ENCODE data around the gene PABPN1L. TPM values are rescaled to one million over a fixed set of nuclear protein-coding genes. Genes with fewer than 3 reads are reported as not detected.
A peak's percentile ranks its signal among the peaks of the same experiment; 100 is the strongest.

PABPN1L gene
- total RNA-seq, 2 experiments from 2014 or later = not detected

DNA sequence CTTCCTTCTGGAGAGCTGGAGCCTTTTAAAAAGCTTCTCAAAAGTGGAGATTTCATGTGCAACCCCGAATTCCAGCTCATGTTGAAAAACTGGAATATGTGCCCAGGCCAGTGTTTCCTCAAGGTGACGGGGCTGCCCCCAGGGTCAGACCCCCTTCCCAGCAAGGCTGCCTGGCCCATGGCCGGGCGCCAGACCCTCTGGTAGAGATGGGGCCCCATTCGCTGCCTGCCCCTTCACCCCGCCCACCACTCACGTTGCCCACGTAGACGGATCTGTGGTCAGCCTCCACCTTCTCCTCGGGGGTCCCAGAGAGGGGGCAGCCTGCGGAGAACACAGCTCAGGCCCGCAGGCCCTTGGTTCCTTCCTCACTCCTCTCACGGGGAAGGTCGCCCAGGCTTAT lies 1.1 kb downstream of the PABPN1L start:
- no peaks in the 10 kb centered on the region for H3K4me1 Mint-ChIP-seq
- POLR2A ChIA-PET = no interaction called here
- no peak overlapping the region for H3K27ac Mint-ChIP-seq
- no peak for DNase-seq
- CTCF ChIA-PET = interaction anchor here (0.8 kb wide), 1 partner anchor 277 kb away, joined by 3 read pairs; no protein-coding TSS in a partner anchor
- H3K9me3 Mint-ChIP-seq = no peaks in the 10 kb centered on the region
- H3K4me3 Mint-ChIP-seq = no peak overlapping the region
- no peaks in the 10 kb centered on the region for H3K36me3 Mint-ChIP-seq (ENCODE audit: low read depth)
- peaks cover 1% of the 10 kb centered on the region for H3K27me3 Mint-ChIP-seq

DNA sequence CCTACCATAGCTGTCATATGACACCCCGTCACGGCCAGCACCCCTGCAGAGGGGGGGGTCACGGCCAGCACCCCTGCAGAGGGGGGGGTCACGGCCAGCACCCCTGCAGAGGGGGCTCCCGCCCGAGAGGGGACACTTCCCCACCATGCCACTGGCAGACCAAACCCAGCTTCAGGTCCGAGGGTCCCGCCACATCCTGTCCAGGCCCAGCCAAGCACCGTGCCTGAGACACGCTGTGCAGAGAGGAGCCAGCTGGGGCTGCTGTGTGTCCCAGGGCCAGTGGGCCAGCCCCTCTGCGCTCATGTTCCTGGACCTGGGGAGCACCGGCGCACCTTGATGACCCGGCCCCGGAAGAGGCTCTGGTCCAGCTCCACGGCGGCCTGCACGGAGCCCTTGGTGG lies 1.9 kb downstream of the PABPN1L start:
- H3K4me1 Mint-ChIP-seq = no peaks in the 10 kb centered on the region
- CTCF ChIA-PET = interaction anchor here (0.8 kb wide), 1 partner anchor 276 kb away, joined by 3 read pairs; no protein-coding TSS in a partner anchor
- no peak overlapping the region for H3K4me3 Mint-ChIP-seq
- peaks cover under 1% of the 10 kb centered on the region for H3K36me3 Mint-ChIP-seq (ENCODE audit: low read depth)
- POLR2A ChIA-PET = no interaction called here
- no peaks in the 10 kb centered on the region for H3K27me3 Mint-ChIP-seq
- no peaks in the 10 kb centered on the region for H3K9me3 Mint-ChIP-seq
- DNase-seq = no peak
- no peak overlapping the region for H3K27ac Mint-ChIP-seq

DNA sequence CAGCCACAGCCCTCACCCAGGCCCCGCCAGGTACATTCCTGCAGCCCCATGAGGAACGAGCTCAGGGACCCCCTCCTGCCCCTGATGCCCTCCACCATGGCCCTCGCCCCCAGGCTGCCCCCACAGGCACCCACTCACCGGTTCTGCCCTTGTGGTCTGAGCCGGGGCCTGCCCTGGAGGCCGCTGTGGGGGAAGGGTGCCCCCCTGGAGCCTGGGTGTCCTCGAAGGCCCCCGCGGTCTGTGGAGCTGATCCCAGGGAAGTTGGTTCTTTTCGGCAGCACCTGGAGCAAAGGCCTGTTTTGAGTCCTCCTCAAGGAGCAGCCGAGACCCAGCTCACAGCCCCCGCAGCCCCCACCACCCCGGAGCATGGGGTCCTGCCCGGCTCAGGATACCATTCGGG lies 2.4 kb downstream of the PABPN1L start:
- Mint-ChIP-seq H3K4me1 (peaks cover 2% of the 10 kb centered on the region), H3K27me3 (no peaks in the 10 kb centered on the region), H3K4me3 (no peak overlapping the region), H3K36me3 (ENCODE audit: low read depth) (peaks cover 3% of the 10 kb centered on the region), H3K27ac (no peak overlapping the region), H3K9me3 (no peaks in the 10 kb centered on the region)
- ChIA-PET CTCF (interaction anchor here (0.5 to 0.6 kb wide), 2 partner anchors 19 to 21 kb away, joined by 3 read pairs; no protein-coding TSS in a partner anchor), POLR2A (no interaction called here)
- no peak for DNase-seq

DNA sequence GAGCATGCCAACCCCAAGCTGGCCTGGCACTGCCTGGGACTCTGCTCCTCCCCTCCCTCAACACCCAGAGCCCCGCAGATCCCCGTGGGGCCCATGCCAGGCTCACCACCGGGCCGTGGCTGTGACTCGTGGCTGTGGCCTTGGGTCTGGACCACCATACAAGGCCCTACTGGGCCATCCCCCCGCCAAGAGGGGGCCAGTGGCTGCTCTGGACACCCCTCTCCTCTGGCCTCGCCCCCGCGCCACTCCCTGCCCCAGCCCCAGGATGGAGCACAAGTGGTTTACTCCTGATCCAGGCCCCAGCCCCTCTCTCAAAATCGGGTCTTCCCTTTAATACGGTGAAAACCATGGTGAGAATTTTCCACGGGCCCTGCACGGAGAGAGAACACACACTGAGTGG lies 3.0 kb downstream of the PABPN1L start:
- no peak for DNase-seq
- Mint-ChIP-seq H3K27ac (no peak overlapping the region), H3K9me3 (no peaks in the 10 kb centered on the region), H3K4me1 (peaks cover 5% of the 10 kb centered on the region), H3K27me3 (no peaks in the 10 kb centered on the region), H3K4me3 (no peak overlapping the region), H3K36me3 (ENCODE audit: low read depth) (peaks cover 5% of the 10 kb centered on the region)
- ChIA-PET CTCF (interaction anchor here (0.6 kb wide), 1 partner anchor 21 kb away, joined by 3 read pairs; no protein-coding TSS in a partner anchor), POLR2A (no interaction called here)

DNA sequence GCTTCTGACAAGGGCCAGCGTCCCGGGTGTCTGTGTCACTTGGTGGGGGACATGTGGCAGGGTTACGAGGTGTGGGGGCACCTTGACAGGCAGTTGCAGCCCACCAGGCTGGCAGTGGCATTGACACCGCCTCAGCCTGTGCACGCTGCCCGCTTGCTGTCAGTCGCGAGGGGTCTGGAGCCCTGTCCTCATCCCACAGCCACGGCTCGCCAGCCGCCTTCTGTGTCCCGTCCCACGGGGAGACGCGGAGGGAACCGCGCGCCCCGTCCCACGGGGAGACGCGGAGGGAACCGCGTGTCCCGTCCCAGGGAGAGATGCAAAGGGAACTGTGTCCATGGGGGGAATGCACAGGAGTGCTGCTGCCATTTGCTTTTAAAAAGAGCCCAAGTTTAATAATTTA lies 3.5 kb downstream of the PABPN1L start:
- no peak for DNase-seq
- H3K4me1 Mint-ChIP-seq = peaks cover 9% of the 10 kb centered on the region
- H3K36me3 Mint-ChIP-seq (ENCODE audit: low read depth) = peaks cover 6% of the 10 kb centered on the region
- no peak overlapping the region for H3K4me3 Mint-ChIP-seq
- H3K27me3 Mint-ChIP-seq = no peaks in the 10 kb centered on the region
- ChIA-PET CTCF (no interaction called here), POLR2A (no interaction called here)
- no peaks in the 10 kb centered on the region for H3K9me3 Mint-ChIP-seq
- no peak overlapping the region for H3K27ac Mint-ChIP-seq

DNA sequence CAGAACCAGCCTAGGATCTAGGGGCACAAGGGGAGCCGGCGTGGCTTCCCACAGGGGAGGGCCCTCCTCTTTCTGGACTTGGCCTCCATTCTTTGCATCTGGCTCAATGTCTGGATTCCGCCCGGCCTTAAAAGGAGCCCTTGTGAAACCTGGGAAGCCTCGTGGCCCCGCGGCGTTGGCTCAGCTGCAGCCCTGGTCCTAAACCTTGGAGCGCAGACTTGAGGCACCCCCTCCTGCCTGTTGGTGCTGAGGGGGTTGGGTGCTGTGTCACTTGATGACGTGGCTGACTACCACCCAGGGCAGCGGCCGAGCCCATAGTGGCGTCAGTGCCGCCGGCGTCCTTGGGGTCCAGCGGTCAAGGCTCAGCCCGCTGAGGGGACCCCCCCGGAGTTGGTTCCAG lies 5.1 kb downstream of the PABPN1L start:
- no peak for DNase-seq
- Mint-ChIP-seq H3K4me3 (no peak overlapping the region), H3K27me3 (no peaks in the 10 kb centered on the region), H3K9me3 (no peaks in the 10 kb centered on the region), H3K36me3 (ENCODE audit: low read depth) (peaks cover 10% of the 10 kb centered on the region), H3K27ac (no peak overlapping the region), H3K4me1 (peaks cover 14% of the 10 kb centered on the region)
- POLR2A ChIA-PET = no interaction called here
- CTCF ChIA-PET = no interaction called here

DNA sequence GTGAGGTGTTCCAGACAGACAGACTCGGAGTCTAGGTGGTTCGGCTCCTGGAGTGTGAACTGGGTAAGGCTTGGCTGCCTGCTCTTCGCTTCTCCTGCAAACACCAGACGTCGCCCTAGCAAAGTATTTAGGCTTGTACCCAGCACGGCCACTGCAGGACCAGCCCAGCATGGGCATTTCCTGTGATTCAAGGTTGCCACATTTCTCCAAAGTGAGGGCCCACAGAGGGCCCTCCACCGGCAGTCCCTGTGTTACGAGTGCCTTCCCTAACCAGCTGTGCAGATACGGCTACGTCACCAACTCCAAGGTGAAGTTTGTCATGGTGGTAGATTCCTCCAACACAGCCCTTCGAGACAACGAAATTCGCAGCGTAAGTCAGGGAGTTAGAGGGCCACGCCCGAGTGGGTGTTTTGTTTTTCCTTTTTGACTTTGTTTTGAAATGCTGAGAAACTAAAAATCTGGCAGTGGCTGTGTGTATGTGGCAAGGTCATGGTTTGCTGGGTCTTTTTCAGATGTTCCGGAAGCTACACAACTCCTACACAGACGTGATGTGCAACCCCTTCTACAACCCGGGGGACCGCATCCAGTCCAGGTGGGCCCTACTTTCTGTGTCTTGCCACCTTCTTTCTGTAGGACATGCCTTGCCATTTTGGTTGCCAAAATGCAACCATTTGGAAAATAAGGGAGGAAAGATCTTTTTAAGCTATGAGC lies 6.9 kb downstream of the PABPN1L start:
- H3K36me3 Mint-ChIP-seq (ENCODE audit: low read depth) = peaks cover 10% of the 10 kb centered on the region

DNA sequence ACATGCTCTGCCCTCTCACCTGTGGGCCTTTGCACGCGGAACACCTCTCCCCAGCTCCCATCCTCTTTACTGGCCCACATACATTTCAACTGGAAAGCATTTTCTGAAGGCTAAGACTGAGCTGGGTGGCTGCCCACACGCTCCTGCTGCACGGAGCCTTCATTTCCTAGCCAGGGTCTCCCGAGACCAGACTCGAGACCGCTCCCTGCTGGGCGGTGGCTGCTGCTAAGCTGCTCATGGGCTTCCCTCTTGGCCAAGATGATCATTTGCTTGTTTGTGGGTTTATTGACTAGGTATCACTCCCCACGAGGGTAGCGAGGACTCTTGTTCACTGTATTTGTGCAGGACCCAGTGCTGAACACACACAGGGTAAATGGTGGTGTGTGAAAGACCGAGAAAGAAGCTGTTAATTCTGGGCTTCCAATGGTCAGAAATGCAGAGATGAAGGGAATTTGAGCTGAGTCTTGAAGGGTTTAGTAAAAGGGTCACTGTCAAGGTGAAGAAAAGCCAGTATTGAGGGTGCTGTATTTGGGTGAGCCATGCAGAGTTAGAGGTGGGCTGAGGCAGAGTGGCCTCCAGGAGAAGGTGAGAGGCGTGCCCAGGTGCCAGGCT lies 8.6 kb downstream of the PABPN1L start:
- CTCF ChIA-PET = interaction anchor here (0.6 to 2.1 kb wide), 19 partner anchors 8 to 770 kb away, joined by 3 to 11 read pairs (median 4); partner anchors contain the start of genes APRT, PABPN1L and ZNF778

More for the DNA sequence above, 6.9 kb downstream of the PABPN1L start:
- no peak overlapping the region for H3K27ac Mint-ChIP-seq
- peaks cover 28% of the 10 kb centered on the region for H3K4me1 Mint-ChIP-seq
- H3K9me3 Mint-ChIP-seq = no peaks in the 10 kb centered on the region
- ChIA-PET CTCF (interaction anchor here (0.7 to 1.8 kb wide), 2 partner anchors 14 to 47 kb away, joined by 3 to 9 read pairs; partner anchors contain the start of gene APRT), POLR2A (no interaction called here)
- DNase-seq = no peak
- no peak overlapping the region for H3K4me3 Mint-ChIP-seq
- H3K27me3 Mint-ChIP-seq = no peaks in the 10 kb centered on the region

DNA sequence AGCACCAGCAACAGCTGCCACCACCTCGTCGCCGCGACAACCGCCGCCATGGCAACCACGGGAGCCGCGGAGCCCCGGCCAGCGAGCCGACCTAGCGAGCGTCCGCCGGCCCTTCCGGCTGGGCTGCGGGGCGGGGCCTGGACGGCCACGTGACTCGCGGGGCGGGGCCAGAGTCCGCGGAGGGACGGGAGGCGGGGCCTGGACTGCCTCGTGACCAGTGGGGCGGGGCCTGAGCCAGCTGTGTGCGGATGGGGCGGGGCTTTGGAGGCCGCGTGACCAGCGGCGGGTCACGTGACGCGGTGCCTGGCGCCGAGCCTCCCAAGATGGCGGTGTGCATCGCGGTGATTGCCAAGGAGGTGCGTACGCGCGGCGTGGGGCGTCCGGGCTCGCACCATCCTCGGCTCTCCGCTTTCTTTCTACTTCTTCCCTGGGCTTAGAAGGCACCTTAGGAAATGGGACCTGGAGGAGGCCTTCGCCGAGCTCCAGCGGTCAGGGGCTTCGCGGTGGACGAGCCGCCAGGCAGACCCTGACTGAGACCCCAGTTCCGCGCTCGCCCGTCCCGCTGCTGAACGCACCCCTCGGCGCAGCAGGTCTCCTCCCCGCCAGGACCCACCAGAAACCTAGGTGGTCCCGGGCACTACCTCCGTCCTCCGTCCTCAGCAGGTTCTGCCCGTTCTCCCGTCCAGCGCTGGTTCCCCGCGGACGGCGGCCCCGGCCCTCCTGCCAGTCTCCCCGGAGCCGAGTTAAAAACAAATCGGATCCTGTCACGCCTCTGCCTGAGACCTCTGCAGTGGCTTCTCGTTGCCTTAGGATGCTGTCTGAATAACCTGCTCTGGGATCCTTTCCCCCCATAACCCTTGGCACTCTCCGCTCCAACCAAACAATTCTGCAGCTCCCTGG lies 9.4 kb downstream of the PABPN1L start, which contains the start of the genes GALNS and TRAPPC2L:
TSS of gene GALNS (minus strand) at position 120 of the 900 bp plus-strand sequence. CDS start at position 50, 70 bp downstream.
TSS of gene TRAPPC2L (plus strand) at position 300 of the 900 bp plus-strand sequence. CDS start at position 324, 24 bp downstream.
- no peaks in the 10 kb centered on the region for H3K9me3 Mint-ChIP-seq
- H3K4me3 Mint-ChIP-seq = peak within 1 kb of the TSS; percentile 97
- DNase-seq = peak; percentile 99
- peaks cover 32% of the 10 kb centered on the region for H3K4me1 Mint-ChIP-seq
- ChIA-PET CTCF (interaction anchor here (1.0 to 2.1 kb wide), 19 partner anchors 9 to 361 kb away, joined by 3 to 11 read pairs (median 4); partner anchors contain the start of genes APRT, PABPN1L and ZNF778), POLR2A (interaction anchor here (0.6 kb wide), 1 partner anchor 385 kb away, joined by 10 read pairs; no protein-coding TSS in a partner anchor)
- H3K27ac Mint-ChIP-seq = peak within 1 kb of the TSS; percentile 93
- peaks cover 10% of the 10 kb centered on the region for H3K36me3 Mint-ChIP-seq (ENCODE audit: low read depth)
- no peaks in the 10 kb centered on the region for H3K27me3 Mint-ChIP-seq

More for the DNA sequence above, 8.6 kb downstream of the PABPN1L start:
- POLR2A ChIA-PET = interaction anchor here (0.5 kb wide), 1 partner anchor 197 kb away, joined by 3 read pairs; no protein-coding TSS in a partner anchor
- H3K27ac Mint-ChIP-seq = peak overlapping the region; percentile 93
- peaks cover 10% of the 10 kb centered on the region for H3K36me3 Mint-ChIP-seq (ENCODE audit: low read depth)
- H3K4me3 Mint-ChIP-seq = peak overlapping the region; percentile 97
- H3K4me1 Mint-ChIP-seq = peaks cover 30% of the 10 kb centered on the region
- H3K9me3 Mint-ChIP-seq = no peaks in the 10 kb centered on the region
- no peaks in the 10 kb centered on the region for H3K27me3 Mint-ChIP-seq
- peak; percentile 81 for DNase-seq

DNA sequence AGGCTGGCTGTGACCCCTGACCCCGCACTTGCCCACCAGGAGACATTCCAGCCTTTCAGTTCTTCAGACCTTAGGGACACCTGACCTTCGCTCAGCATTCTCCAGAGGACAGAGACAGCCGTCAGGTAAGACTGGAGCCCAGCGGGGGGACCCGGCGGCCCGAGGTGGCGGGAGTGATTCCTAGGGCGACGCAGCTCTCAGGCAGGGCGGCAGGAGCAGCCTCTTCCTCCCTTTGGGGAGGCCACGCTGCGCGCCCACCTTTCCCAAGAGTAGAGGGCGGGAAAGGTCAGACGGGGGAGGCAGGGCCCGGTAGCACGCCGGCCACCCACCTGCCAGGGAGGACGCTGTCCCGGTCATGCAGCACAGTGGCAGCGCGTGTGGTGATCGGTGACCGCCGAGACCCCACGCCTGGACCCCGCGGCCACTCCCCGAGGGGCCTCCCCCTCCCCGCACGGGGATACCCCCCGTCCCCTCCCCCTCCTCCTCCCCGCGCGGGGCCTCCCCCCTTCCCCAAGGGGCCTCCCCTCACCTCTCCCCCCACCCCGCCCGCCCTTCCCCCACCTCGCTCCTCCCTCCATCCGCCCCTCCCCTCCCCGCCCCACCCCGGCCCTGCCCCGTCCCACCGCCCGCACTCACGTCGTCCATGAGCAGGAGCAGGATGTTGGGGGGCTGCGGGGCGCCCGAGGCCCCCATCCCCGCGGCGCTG lies 10.2 kb downstream of the PABPN1L start:
- H3K4me3 Mint-ChIP-seq = peak overlapping the region; percentile 97
- peak; percentile 13 for DNase-seq
- H3K36me3 Mint-ChIP-seq (ENCODE audit: low read depth) = peaks cover 10% of the 10 kb centered on the region
- peak overlapping the region; percentile 73 for H3K27ac Mint-ChIP-seq
- POLR2A ChIA-PET = no interaction called here
- CTCF ChIA-PET = interaction anchor here (1.0 to 2.1 kb wide), 9 partner anchors 10 to 183 kb away, joined by 3 to 7 read pairs (median 4); partner anchors contain the start of gene PABPN1L
- H3K4me1 Mint-ChIP-seq = peaks cover 32% of the 10 kb centered on the region
- no peaks in the 10 kb centered on the region for H3K27me3 Mint-ChIP-seq
- no peaks in the 10 kb centered on the region for H3K9me3 Mint-ChIP-seq

DNA sequence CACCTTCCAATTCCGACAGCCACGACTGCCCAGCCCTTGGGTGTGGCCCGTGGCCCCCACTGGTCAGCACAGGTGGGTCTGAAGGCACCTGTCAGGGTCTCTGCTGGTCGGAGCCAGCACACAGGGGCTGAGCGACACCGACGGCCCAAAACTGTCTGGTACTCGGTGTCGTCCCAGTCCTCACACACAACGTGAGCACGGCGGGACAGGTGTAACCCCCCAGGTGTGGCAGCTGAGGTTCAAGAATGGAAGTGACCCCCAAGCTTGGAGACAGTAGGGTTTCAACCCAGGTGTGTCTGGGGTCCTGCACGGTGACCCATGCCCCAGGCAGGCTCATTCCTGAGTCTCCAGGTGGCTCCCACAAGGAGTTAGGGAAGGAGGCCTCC lies 10.7 kb downstream of the PABPN1L start:
- ChIA-PET POLR2A (no interaction called here), CTCF (interaction anchor here (1.4 kb wide), 1 partner anchor 71 kb away, joined by 4 read pairs; the partner anchor contains the start of gene PIEZO1)
- Mint-ChIP-seq H3K4me1 (peaks cover 32% of the 10 kb centered on the region), H3K4me3 (peak overlapping the region; percentile 67), H3K36me3 (ENCODE audit: low read depth) (peaks cover 10% of the 10 kb centered on the region), H3K27ac (peak overlapping the region; percentile 73), H3K27me3 (no peaks in the 10 kb centered on the region), H3K9me3 (no peaks in the 10 kb centered on the region)
- no peak for DNase-seq

DNA sequence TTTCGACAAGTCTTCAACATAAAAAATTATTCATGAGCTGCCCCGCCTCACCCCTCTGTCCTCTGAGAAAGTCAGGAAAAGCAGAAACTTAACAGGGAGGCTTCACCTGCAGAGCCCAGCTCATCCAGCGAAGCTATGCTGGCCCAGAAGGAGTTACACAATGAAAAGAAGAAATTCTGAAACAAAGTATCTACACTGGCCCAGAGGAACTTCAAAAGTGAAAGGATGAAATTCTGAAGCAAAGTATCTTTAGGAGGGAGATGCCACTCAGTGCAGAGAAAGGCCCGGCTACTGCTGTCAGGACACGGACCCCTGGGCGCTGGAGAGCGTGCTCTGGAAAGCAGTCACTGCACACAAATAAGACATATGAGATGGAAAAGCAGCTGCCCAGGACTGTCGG lies 11.3 kb downstream of the PABPN1L start:
- H3K4me1 Mint-ChIP-seq = peaks cover 32% of the 10 kb centered on the region
- no peaks in the 10 kb centered on the region for H3K9me3 Mint-ChIP-seq
- peaks cover 10% of the 10 kb centered on the region for H3K36me3 Mint-ChIP-seq (ENCODE audit: low read depth)
- ChIA-PET POLR2A (no interaction called here), CTCF (interaction anchor here (0.8 to 1.4 kb wide), 2 partner anchors 71 to 118 kb away, joined by 3 to 4 read pairs; partner anchors contain the start of gene PIEZO1)
- peak overlapping the region; percentile 60 for H3K4me3 Mint-ChIP-seq
- H3K27ac Mint-ChIP-seq = peak overlapping the region; percentile 57
- no peaks in the 10 kb centered on the region for H3K27me3 Mint-ChIP-seq
- DNase-seq = no peak
